HG02943 (cell line): ENCODE measurements around the gene DNAH3.
"Not testable (repeated sequence)": the region's sequence is repeated elsewhere in the genome, so short reads cannot be mapped to it uniquely, and the experiment has no call there.

Source experiments
- ATAC-seq: cut with Tn5 transposase; IDR thresholded peaks from one replicate; pipeline ENCODE4 v1.9.1; 2021; ENCODE audit warnings: mild to moderate bottlenecking, low read depth, moderate library complexity; ENCODE audit not compliant: unreplicated experiment

The DNAH3 gene

DNA sequence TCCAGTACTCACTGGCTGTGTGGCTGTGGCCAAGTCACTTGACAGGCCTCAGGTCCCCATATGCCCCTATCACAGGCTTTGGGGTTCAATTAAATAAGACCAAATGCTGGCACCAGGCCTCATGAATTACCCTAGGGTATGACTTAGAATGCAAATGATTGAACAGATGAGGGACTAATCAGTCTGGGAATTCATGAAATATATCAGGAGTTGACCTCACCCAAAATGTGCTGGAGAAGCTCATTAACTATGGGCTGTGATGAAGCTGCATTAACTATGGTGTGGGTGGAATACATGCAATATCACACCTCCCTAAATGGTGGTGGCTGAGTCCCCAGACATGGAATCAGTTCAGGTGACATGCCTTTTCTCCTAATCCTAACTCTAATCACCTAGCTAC is 72.1 kb downstream of the DNAH3 start:
- ATAC-seq: no peak

DNA sequence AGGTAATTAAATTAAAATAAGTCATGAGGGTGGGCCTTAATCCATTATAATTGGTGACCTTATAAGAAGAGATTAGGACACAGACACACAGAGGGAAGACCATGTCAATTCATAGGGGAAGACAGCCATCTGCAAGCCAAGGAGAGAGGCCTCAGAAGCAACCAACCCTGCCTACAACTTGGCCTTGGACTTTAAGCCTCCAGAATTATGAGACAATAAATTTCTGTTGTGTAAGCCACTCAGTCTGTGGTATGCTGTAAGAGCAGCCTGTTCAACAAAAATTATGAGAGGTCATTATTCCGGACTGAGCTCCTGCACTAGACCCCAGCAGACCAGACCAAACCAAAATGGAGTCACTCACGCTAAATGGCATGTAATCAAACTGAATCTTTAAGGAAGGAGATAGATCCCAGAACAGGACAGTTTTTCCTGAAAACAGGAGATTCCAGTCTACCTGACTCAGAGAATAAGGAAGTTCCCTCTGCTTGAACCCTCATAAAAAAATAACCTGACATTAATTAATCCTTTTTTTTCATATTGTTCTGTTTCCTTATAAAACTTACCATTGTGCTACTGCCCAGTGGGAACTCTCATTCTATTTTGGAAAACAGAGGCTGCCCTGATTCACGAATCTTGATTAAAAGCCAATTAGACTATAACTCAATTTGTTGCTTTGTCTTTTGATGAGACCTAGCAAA is 74.3 kb downstream of the DNAH3 start:
- no peak for ATAC-seq

DNA sequence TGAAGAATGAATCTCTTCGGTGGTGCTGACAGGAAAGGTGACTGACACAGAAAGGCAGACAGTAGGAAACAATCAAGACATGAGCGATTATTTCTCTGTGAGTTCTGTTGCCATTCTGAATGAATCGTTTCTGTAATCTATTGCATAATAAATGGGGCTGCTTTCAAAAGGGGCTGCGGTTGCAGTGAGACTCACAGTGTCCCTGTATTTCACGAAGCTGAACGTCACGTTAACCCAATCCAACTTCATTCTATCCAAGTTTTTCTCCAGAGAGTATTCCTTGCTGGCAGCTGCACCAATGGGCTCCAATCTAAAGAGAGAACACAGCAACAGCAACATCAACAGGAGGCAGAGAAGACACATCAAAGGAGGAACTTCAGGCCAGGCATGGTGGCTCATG is 75.4 kb downstream of the DNAH3 start:
- no peak for ATAC-seq

DNA sequence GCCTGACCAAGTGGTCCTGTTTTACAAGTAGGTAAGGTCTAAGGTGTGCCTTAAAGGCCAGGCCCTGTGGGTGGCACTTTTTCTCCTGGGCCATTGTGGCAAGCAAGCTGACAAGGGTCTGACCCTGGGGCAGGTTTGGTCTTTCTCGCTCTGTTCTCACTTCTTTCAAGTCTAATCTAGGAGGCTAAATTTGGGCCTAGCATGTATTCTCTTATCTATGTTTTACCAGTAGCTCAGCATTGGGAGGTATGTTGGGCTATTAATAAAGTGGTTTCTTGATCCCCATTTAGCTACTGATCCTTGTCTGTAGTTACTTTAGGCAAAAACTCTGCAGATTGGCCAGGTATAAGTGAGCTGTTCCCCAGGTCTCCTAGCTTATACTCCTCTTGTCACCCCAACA is 77.7 kb downstream of the DNAH3 start:
- no peak for ATAC-seq

DNA sequence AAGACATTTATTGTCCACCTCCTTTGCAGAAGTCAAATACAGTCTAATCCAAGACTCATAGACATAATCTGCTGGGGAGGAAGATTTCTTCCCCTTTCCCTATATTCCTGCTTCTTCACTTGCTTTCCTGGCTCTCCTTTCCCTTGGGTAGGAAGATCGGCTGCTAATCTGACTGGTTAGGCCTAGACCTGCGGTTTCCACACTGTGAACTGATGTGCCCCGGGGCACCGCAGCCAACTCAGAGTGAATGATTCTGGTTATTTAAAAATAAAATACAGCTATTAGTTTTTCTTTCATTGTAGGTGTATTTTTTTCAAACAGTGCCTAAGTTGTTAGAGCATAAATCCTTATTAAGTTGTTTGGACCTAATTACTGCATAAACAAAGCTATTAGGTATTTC is 78.9 kb downstream of the DNAH3 start:
- no peak for ATAC-seq

DNA sequence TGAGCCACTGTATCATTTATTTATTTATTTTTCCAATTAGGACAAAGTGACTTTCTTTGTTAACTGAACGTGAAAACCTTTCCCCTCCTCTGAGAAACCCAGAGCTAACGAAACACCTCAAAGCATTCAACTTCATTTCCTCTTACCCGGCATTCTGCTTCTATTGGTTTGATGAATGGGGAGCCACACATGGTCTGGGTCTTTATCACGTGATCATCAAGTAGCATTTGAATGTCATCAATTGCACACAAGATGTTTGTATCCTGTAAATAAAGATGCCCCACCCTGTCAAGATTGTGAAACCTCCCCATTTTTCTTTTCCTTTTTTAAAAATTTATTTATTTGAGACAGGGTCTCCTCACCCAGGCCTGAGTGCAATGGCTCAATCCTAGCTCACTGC is 80.1 kb downstream of the DNAH3 start:
- no peak for ATAC-seq

GRCh38 chr16:21069986-21070385 is 80.7 kb downstream of the DNAH3 start:
- no peak for ATAC-seq

DNA sequence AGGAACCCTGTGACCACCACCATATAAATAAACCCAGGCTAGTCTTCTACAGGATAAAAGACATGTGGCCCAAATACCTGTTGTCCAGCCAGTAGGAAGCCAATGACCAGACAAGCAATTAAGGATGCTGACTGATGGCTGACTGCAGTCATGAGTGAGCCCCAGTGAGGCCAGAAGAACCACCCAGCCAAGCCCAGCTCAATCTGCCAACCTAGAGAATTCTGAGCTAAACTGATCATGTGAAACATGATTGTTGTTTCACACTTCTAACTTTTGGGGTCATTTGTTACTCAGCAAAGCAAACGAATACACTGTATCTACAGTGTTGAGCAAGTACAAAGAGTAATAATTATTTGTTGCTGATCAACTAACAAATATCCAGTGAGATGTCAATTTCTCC is 86.4 kb downstream of the DNAH3 start:
- no peak for ATAC-seq

GRCh38 chr16:21063314-21063713 is 87.3 kb downstream of the DNAH3 start:
- not testable (repeated sequence) for ATAC-seq

GRCh38 chr16:21060027-21060510 is 90.6 kb downstream of the DNAH3 start:
- ATAC-seq: no peak

- no peak for ATAC-seq
Measured at GRCh38 chr16:21057875-21058274, 92.8 kb downstream of the DNAH3 start.

DNA sequence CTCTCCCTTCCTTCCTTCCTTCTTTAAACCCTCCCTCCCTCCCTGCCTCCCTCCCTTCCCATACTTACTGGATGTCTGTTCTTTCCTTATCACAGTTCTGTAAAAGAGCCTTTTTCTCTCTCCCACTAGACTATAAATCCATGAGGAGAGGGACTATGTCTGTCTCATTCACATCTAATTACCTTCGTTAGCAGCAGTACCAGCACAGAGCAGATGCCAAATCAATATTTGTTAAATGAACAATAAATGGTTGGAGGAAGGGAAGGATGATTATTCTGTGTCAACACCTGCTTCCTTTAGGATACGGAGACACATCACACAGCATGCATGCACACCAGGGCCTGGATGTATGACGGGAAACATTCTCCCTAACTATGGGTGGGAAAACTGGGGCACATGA is 94.2 kb downstream of the DNAH3 start:
- no peak for ATAC-seq

DNA sequence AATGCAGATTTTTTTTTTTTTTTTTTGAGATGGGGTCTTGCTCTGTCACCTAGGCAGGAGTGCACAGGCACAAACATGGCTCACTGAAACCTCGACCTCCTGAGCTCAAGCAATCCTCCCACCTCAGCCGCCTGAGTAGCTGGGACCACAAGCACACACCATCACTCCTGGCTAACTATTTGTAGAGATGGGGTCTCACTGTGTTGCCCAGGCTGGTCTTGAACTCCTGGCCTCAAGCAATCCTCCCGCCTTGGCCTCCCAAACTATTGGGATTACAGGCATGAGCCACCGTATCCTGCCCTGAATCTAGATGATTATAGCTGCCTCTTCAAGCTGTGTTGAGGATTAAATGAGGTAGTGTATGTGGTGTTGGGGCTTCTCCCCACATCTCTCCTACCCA is 94.9 kb downstream of the DNAH3 start:
- not testable (repeated sequence) for ATAC-seq

GRCh38 chr16:21053590-21053989 is 97.1 kb downstream of the DNAH3 start:
- no peak for ATAC-seq

DNA sequence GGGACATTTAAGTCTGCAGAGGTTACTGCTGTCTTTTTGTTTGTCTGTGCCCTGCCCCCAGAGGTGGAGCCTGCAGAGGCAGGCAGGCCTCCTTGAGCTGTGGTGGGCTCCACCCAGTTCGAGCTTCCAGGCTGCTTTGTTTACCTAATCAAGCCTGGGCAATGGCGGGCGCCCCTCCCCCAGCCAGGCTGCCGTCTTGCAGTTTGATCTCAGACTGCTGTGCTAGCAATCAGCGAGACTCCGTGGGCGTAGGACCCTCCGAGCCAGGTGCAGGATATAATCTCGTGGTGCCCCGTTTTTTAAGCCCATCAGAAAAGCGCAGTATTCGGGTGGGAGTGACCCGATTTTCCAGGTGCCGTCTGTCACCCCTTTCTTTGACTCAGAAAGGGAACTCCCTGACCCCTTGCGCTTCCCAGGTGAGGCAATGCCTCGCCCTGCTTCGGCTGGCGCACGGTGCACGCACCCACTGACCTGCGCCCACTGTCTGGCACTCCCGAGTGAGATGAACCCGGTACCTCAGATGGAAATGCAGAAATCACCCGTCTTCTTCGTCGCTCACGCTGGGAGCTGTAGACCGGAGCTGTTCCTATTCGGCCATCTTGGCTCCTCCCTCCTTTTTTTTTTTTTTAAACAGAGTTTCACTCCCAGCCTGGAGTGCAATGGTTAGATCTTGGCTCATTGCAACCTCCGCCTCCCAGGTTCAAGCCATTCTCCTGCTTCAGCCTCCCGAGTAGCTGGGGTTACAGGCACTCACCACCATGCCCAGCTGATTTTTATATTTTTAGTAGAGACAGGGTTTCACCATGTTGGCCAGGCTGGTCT is 102.3 kb downstream of the DNAH3 start:
- not testable (repeated sequence) for ATAC-seq

- no peak for ATAC-seq
Measured at GRCh38 chr16:21038197-21038596, 112.4 kb downstream of the DNAH3 start.

DNA sequence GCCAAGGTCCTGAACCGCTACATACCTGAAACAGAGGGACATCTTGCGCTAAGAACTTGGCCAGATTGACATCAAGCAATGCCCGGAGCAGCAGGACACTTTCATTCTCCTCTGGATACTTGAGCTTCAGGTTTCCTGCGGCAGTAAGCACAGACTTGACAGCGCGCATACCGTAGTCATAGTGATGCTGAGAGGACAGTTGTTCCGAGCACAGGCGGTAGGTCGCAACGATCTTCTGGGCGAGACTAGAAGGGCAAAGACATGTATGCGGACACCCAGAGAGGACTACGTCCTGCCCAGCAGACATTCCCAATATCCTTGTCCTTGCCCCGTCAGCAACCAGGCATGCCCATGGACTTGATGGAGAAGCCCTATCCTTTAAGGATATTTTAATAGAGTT is 112.9 kb downstream of the DNAH3 start:
- ATAC-seq: no peak

DNA sequence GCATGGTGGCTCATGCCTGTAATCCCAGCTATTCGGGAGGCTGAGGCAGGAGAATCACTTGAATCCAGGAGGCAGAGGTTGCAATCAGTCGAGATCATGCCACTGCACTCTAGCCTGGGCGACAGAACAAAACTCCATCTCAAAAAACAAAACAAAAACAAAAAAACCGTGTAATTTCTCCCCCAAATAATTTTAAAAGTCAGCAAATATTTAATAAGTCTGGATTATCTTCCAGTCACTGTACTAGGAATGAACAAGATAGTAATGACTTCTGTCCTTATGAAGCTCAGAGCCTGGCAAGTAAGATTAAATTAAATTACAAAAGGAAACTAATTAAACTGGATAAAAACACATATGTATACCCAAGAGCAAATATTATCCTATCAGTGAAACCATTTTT is 113.5 kb downstream of the DNAH3 start:
- no peak for ATAC-seq

- ATAC-seq: no peak
Measured at GRCh38 chr16:21036471-21036870, 114.2 kb downstream of the DNAH3 start.

DNA sequence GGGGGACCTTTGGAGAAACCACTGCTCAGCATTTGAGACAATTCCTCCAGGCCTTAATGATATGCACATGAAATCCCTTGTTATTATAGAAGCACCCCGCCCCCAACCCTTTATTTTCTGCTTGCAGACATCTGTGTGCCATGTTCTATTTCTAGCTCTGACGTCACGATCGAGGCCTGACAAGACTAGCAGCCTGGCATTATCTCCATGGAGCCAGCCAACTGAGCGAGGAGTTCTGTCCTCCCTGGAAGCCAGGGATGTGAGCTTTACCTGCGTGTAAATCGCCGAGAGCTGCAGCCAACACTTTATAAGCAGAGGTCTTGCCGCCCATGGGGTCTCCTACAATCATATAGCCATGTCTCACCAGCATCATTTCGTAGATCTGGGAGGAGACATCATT is 116.9 kb downstream of the DNAH3 start:
- ATAC-seq: no peak

DNA sequence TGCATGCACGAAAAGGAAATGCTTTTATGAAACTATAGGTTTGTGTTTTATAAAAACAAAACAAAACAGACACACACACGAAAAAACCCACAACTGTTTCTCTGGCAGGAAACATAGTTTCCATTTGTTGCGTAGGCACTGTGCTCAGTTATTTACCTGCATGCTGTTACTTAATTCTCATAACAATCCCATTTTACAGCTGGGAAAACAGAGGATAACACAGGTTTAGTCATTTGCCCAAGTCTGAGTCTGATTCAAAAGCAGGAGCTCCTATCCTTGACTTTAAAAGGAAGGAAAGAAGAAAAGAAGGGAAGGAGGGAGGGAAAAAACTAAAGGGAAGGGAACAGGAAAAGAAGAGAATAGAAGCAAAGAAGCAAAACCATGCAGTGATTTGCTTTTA is 117.4 kb downstream of the DNAH3 start:
- ATAC-seq: no peak

DNA sequence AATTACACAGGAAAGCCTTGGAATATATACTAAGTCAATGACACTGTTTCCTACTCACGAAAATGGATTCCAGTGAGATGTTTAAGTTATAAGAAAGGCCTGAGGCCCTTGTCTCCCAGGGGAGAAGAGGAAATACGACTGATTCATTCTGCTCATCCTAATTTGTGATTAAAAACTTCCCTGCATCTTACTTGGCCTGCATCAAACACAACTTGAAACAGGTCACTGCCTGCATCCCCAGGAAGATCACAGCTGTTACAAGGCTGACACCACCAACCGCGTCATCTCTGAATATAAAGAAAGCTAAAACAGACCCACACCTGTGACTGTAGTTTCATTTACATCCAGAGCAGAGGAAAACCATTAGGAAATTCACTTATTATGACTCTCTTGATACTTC is 121.9 kb downstream of the DNAH3 start:
- ATAC-seq: no peak
